ENCODE data around the gene SNX11. TPM values are rescaled to one million over a fixed set of nuclear protein-coding genes. Genes with fewer than 3 reads are reported as not detected.

Gene SNX11, protein sequence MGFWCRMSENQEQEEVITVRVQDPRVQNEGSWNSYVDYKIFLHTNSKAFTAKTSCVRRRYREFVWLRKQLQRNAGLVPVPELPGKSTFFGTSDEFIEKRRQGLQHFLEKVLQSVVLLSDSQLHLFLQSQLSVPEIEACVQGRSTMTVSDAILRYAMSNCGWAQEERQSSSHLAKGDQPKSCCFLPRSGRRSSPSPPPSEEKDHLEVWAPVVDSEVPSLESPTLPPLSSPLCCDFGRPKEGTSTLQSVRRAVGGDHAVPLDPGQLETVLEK
- total RNA-seq (ENCODE audit: unreplicated experiment) = 44.0 TPM
- long read RNA-seq, transcript SNX11-201 (7 exons, 2,315 nt) = major isoform, 17 of 29 reads
- long read RNA-seq, partial matches to known transcripts = 0 of 29 reads
- long read RNA-seq, other reads (novel, unspliced or antisense) = 6 of 29 reads

DNA sequence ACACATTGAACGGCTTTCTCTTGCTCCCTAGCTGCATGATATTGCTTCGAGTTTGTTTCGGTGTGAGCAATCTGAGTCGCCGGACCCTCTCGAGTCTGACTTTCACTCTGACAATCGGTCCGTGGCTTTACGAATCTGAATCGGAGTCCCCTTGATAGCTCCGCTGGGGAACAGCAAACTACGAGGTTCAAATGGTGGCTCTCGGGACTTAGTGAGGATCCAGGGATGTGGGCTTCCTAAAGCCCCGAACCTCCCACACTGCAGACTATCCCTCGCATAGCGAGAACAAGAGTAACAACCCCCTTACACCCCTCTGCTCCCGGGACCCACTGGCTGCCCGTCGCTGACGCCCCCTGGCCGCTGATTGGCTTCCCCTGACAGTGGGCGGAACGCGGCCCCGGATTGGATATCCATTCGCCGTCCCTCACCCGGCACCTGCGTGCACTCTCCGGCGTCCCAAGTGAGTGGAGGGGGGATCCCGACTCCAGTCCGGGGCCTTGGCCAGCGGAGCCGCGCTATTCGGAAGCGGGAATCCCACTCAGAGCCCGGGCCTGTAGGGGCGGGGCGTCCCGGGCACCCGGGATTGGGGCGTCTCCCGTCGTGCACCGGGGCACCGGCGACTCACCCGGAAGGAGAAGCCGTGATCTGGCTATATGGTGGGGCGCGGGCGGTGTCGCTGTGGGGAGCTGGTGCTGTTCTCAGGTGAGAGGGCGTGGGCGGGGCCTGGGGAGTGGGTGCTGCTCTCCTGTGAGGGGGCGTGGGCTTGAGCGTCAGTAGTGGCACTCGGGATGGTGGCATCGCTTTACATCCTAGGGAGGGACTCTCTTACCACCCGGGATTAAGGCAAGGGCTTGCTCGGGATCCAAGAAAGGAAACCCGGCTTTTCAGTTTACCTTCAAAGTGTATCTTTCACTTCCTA lies at the start of gene SNX11:
Gene SNX11 (plus strand): TSS at position 630 of the 919 bp plus-strand sequence. CDS start 4,278 bp downstream, outside the sequence.
- H3K9me3 Mint-ChIP-seq (ENCODE audit: unreplicated experiment) = peaks cover 1% of the 10 kb centered on the region
- peak within 1 kb of the TSS; percentile 94 for H3K4me3 Mint-ChIP-seq (ENCODE audit: unreplicated experiment)
- peaks cover 2% of the 10 kb centered on the region for H3K27me3 Mint-ChIP-seq (ENCODE audit: unreplicated experiment)
- TF ChIP-seq, protein P1, sequence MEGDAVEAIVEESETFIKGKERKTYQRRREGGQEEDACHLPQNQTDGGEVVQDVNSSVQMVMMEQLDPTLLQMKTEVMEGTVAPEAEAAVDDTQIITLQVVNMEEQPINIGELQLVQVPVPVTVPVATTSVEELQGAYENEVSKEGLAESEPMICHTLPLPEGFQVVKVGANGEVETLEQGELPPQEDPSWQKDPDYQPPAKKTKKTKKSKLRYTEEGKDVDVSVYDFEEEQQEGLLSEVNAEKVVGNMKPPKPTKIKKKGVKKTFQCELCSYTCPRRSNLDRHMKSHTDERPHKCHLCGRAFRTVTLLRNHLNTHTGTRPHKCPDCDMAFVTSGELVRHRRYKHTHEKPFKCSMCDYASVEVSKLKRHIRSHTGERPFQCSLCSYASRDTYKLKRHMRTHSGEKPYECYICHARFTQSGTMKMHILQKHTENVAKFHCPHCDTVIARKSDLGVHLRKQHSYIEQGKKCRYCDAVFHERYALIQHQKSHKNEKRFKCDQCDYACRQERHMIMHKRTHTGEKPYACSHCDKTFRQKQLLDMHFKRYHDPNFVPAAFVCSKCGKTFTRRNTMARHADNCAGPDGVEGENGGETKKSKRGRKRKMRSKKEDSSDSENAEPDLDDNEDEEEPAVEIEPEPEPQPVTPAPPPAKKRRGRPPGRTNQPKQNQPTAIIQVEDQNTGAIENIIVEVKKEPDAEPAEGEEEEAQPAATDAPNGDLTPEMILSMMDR (IDR thresholded peaks at IDR 0.05; ENCODE audit: partially characterized antibody, unreplicated experiment) = no peak
- peak within 1 kb of the TSS; percentile 85 for H3K27ac Mint-ChIP-seq (ENCODE audit: unreplicated experiment)
- H3K4me1 Mint-ChIP-seq (ENCODE audit: low read depth, unreplicated experiment) = peaks cover 15% of the 10 kb centered on the region
- H3K36me3 Mint-ChIP-seq (ENCODE audit: unreplicated experiment) = peaks cover 6% of the 10 kb centered on the region
- DNase-seq = peak; percentile 95

DNA sequence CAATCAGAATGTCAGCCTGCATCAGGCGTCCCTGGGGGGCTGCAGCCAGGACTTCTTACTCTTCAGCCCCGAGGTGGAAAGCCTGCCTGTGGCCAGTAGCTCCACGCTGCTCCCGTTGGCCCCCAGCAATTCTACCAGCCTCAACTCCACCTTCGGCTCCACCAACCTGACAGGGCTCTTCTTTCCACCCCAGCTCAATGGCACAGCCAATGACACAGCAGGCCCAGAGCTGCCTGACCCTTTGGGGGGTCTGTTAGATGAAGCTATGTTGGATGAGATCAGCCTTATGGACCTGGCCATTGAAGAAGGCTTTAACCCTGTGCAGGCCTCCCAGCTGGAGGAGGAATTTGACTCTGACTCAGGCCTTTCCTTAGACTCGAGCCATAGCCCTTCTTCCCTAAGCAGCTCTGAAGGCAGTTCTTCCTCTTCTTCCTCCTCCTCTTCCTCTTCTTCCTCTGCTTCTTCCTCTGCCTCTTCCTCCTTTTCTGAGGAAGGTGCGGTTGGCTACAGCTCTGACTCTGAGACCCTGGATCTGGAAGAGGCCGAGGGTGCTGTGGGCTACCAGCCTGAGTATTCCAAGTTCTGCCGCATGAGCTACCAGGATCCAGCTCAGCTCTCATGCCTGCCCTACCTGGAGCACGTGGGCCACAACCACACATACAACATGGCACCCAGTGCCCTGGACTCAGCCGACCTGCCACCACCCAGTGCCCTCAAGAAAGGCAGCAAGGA lies 49.0 kb upstream of the SNX11 start:
- Mint-ChIP-seq H3K4me1 (ENCODE audit: low read depth, unreplicated experiment) (peaks cover 24% of the 10 kb centered on the region), H3K4me3 (ENCODE audit: unreplicated experiment) (no peak overlapping the region), H3K27ac (ENCODE audit: unreplicated experiment) (peak overlapping the region; percentile 52), H3K27me3 (ENCODE audit: unreplicated experiment) (peaks cover 14% of the 10 kb centered on the region), H3K9me3 (ENCODE audit: unreplicated experiment) (peaks cover 11% of the 10 kb centered on the region), H3K36me3 (ENCODE audit: unreplicated experiment) (peaks cover 6% of the 10 kb centered on the region)
- no peak for DNase-seq
- TF ChIP-seq, protein P1 (IDR thresholded peaks at IDR 0.05; ENCODE audit: partially characterized antibody, unreplicated experiment) = no peak

DNA sequence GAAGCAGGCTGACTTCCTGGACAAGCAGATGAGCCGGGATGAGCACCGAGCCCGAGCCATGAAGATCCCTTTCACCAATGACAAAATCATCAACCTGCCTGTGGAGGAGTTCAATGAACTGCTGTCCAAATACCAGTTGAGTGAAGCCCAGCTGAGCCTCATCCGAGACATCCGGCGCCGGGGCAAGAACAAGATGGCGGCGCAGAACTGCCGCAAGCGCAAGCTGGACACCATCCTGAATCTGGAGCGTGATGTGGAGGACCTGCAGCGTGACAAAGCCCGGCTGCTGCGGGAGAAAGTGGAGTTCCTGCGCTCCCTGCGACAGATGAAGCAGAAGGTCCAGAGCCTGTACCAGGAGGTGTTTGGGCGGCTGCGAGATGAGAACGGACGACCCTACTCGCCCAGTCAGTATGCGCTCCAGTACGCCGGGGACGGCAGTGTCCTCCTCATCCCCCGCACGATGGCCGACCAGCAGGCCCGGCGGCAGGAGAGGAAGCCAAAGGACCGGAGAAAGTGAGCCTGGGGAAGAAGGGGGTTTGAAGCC lies 48.4 kb upstream of the SNX11 start:
- Mint-ChIP-seq H3K4me3 (ENCODE audit: unreplicated experiment) (no peak overlapping the region), H3K4me1 (ENCODE audit: low read depth, unreplicated experiment) (peaks cover 23% of the 10 kb centered on the region), H3K36me3 (ENCODE audit: unreplicated experiment) (peaks cover 6% of the 10 kb centered on the region)

DNA sequence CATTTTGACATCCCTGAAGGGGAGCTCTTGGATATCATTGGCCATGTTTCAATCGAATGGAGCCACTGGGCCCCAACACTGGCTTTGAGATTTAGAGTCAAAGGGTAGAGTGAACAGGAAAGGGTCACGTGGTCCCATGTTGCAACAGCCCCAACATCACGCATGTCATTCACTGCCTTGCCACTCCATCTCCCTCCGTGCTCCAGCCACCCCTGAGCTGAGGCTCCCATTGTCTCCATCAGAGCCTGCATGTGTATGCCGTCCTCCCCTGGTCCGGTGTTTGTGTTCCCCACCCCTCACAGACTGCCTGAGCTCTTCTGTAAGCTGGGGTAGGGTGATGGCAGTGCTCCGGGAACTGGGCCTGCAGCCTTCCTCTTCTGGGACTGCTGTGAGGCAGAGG lies 47.3 kb upstream of the SNX11 start:
- H3K27ac Mint-ChIP-seq (ENCODE audit: unreplicated experiment) = peak overlapping the region; percentile 48
- peaks cover 6% of the 10 kb centered on the region for H3K36me3 Mint-ChIP-seq (ENCODE audit: unreplicated experiment)
- peaks cover 11% of the 10 kb centered on the region for H3K9me3 Mint-ChIP-seq (ENCODE audit: unreplicated experiment)
- no peak overlapping the region for H3K4me3 Mint-ChIP-seq (ENCODE audit: unreplicated experiment)
- DNase-seq = no peak
- H3K27me3 Mint-ChIP-seq (ENCODE audit: unreplicated experiment) = peaks cover 12% of the 10 kb centered on the region
- TF ChIP-seq, protein P1 (IDR thresholded peaks at IDR 0.05; ENCODE audit: partially characterized antibody, unreplicated experiment) = no peak
- H3K4me1 Mint-ChIP-seq (ENCODE audit: low read depth, unreplicated experiment) = peaks cover 19% of the 10 kb centered on the region

More for the DNA sequence above, 48.4 kb upstream of the SNX11 start:
- Mint-ChIP-seq H3K27ac (ENCODE audit: unreplicated experiment) (no peak overlapping the region), H3K27me3 (ENCODE audit: unreplicated experiment) (peaks cover 13% of the 10 kb centered on the region), H3K9me3 (ENCODE audit: unreplicated experiment) (peaks cover 11% of the 10 kb centered on the region)
- TF ChIP-seq, protein P1 (IDR thresholded peaks at IDR 0.05; ENCODE audit: partially characterized antibody, unreplicated experiment) = no peak
- no peak for DNase-seq
